Cardiac fibroblast (primary cell): ENCODE measurements around the gene CAMKMT.

Source experiments
- DNase-seq, 2 donors: peaks; one replicate each; pipeline versions ENCODE4 v3.0.0 to v3.0.0-alpha.2; 2010; ENCODE audit warnings: low read depth in 2 of 2
- H3K4me3 ChIP-seq, 2 donors: replicated peaks in 1 of 2; 1 replicate in 1 of 2; 2 replicates in 1 of 2; pipeline ENCODE4 v1.5.1; 2011; ENCODE audit warnings: low read depth in 2 of 2, low read length in 2 of 2, mild to moderate bottlenecking in 2 of 2, moderate library complexity in 1 of 2
- CTCF ChIP-seq: IDR thresholded peaks from one replicate; pipeline ENCODE4 v1.5.1; 2011; ENCODE audit warnings: low read depth, mild to moderate bottlenecking, low read length, inconsistent platforms

Gene CAMKMT

GRCh38 chr2:44429034-44429433, 67.3 kb downstream of the CAMKMT start:
- no peak overlapping the region for H3K4me3 ChIP-seq
- TF ChIP-seq CTCF = no peak
- peak in 1 of 2 donors; percentile 41 for DNase-seq

GRCh38 chr2:44430342-44430741, 68.6 kb downstream of the CAMKMT start:
- no peak for TF ChIP-seq CTCF
- no peak overlapping the region for H3K4me3 ChIP-seq
- no peak for DNase-seq

GRCh38 chr2:44433895-44434294, 72.1 kb downstream of the CAMKMT start:
- DNase-seq = no peak
- no peak for TF ChIP-seq CTCF
- no peak overlapping the region for H3K4me3 ChIP-seq

- DNase-seq = peak in 1 of 2 donors; percentile 7
- H3K4me3 ChIP-seq = no peak overlapping the region
- no peak for TF ChIP-seq CTCF
These were observed 79.5 kb downstream of the CAMKMT start for GRCh38 chr2:44441200-44441599.

- TF ChIP-seq CTCF = no peak
- H3K4me3 ChIP-seq = no peak overlapping the region
- DNase-seq = no peak
These were observed 80.3 kb downstream of the CAMKMT start for GRCh38 chr2:44442019-44442418.

- H3K4me3 ChIP-seq = no peak overlapping the region
- no peak for TF ChIP-seq CTCF
- no peak for DNase-seq
These were observed 81.8 kb downstream of the CAMKMT start for GRCh38 chr2:44443517-44443916.

- H3K4me3 ChIP-seq = no peak overlapping the region
- TF ChIP-seq CTCF = no peak
- DNase-seq = no peak
These were observed 83.1 kb downstream of the CAMKMT start for GRCh38 chr2:44444881-44445280.
